ENCODE results near the gene LOXL3. TPM values are rescaled to one million over a fixed set of nuclear protein-coding genes. Genes with fewer than 3 reads are reported as not detected.

LOXL3 gene
- total and polyA plus RNA-seq, 2 of the 8 experiments (the other 6 are each of a cell fraction or from before 2014, with no cell fraction given), result 22.4 to 27.2 TPM

DNA sequence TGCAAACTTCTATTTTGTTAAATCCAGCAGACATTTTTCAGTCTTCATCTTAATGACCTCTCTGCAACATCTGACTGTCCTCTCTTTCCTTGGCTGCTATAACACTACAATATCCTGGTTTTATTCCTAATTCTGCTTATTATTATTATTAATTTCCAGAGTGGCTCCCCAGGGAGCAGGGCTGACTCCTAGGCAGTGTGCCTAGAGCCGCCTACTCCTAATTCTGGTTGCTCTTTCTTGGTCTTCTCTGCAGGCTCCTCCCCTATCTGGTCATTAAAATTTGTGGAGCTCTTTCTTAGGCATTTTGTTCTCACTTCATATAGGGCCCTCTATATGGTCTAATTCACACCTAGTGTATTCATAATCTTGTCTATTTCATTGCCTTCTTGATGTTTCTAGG lies 10.8 kb downstream of the LOXL3 start (continued):
- no peak for TF ChIP-seq SUZ12 (IDR thresholded peaks at IDR 0.05; ENCODE audit: low read length)
- TF ChIP-seq PHF8 (conservative IDR thresholded peaks at IDR 0.05; ENCODE audit: low read depth, low read length), result no peak
- TF ChIP-seq KDM5A (IDR thresholded peaks at IDR 0.05; ENCODE audit: low read length), result no peak
- no peak for TF ChIP-seq EP300 (IDR thresholded peaks at IDR 0.05; ENCODE audit: borderline replicate concordance in 1 of 2, low read depth in 2 of 2, low read length in 2 of 2)
- no peak for TF ChIP-seq CTBP2 (IDR thresholded peaks at IDR 0.05; ENCODE audit: borderline replicate concordance, insufficient read depth, insufficient read length, low read length)
- TF ChIP-seq JUN (IDR thresholded peaks at IDR 0.05; ENCODE audit: low read depth, low read length), result no peak
